Measurements from ENCODE around the gene CCDC78. TPM values are rescaled to one million over a fixed set of nuclear protein-coding genes. Genes with fewer than 3 reads are reported as not detected.

CCDC78 gene
- total and polyA plus RNA-seq, 2 experiments from 2014 or later, result 10.5 to 12.6 TPM

- TF ChIP-seq POLR2AphosphoS5 (IDR thresholded peaks at IDR 0.05; ENCODE audit: low read depth) (no peak), EZH2phosphoT487 (IDR thresholded peaks at IDR 0.05; ENCODE audit: unreplicated experiment) (no peak), NANOG (IDR thresholded peaks at IDR 0.05; ENCODE audit: borderline replicate concordance) (no peak), JUNB (IDR thresholded peaks at IDR 0.05; ENCODE audit: unreplicated experiment) (no peak), ETS1 (IDR thresholded peaks at IDR 0.05) (no peak), REST (IDR thresholded peaks at IDR 0.05; ENCODE audit: unreplicated experiment) (no peak)
Measured at GRCh38 chr16:723695-724094, 2.5 kb downstream of the CCDC78 start (continued).

- no peak overlapping the region for H3K4me3 Mint-ChIP-seq
- TF ChIP-seq CREB1 (CRISPR knock-in tag; IDR thresholded peaks at IDR 0.05; ENCODE audit: low read depth) (no peak), CTCF (conservative IDR thresholded peaks at IDR 0.05; ENCODE audit: low read depth in 2 of 2) (no peak), NANOG (IDR thresholded peaks at IDR 0.05; ENCODE audit: borderline replicate concordance) (no peak), ZNF331 (CRISPR knock-in tag; IDR thresholded peaks at IDR 0.05; ENCODE audit: low read depth) (no peak), REST (IDR thresholded peaks at IDR 0.05; ENCODE audit: unreplicated experiment) (no peak), EZH2 (IDR thresholded peaks at IDR 0.05; ENCODE audit: low read depth, unreplicated experiment) (no peak), POLR2AphosphoS5 (IDR thresholded peaks at IDR 0.05; ENCODE audit: low read depth) (no peak), ETS1 (IDR thresholded peaks at IDR 0.05) (no peak)
Measured at GRCh38 chr16:722835-723633, 3.2 kb downstream of the CCDC78 start.

More at GRCh38 chr16:722835-723633, 3.2 kb downstream of the CCDC78 start:
- H2AFZ ChIP-seq, result no peak overlapping the region
- no peaks in the 10 kb centered on the region for H3K79me2 ChIP-seq (replicated peaks; ENCODE audit: insufficient read depth)
- DNase-seq (ENCODE audit: low spot score) (no peak), ATAC-seq (no peak)
- no peak overlapping the region for H3K27ac ChIP-seq (ENCODE audit: low read depth)
- peaks cover 12% of the 10 kb centered on the region for H3F3A ChIP-seq (replicated peaks; ENCODE audit: low read depth)
- Mint-ChIP-seq H3K27me3 (ENCODE audit: insufficient read depth, low read depth, poor library complexity) (peaks cover 25% of the 10 kb centered on the region), H3K27ac (no peak overlapping the region), H3K9me3 (no peaks in the 10 kb centered on the region), H3K4me1 (peaks cover 9% of the 10 kb centered on the region; the same call in 2 of the 3 replicates), H3K36me3 (ENCODE audit: low read depth) (no peaks in the 10 kb centered on the region)
- peaks cover 8% of the 10 kb centered on the region; the same call in 1 of the 2 replicates for H3K4me1 ChIP-seq (ENCODE audit: insufficient read depth)
- H3K4me2 ChIP-seq, result no peak overlapping the region
- H3K36me3 ChIP-seq (ENCODE audit: insufficient read depth), result no peaks in the 10 kb centered on the region
- peaks cover 19% of the 10 kb centered on the region; the same call in 1 of the 2 replicates for H3K27me3 ChIP-seq (ENCODE audit: insufficient read depth)
- H4K20me1 ChIP-seq (replicated peaks; ENCODE audit: insufficient read depth), result no peaks in the 10 kb centered on the region
- no peaks in the 10 kb centered on the region for H3K9me2 ChIP-seq (ENCODE audit: insufficient read depth)
- no peak overlapping the region for H3K4me3 ChIP-seq

Data from GM23338 (cell line).